Fibroblast of skin of abdomen (primary cell): ENCODE data around the gene LGALSL.

ENCODE experiments used
- DNase-seq: peaks from one replicate; pipeline ENCODE4 v3.0.0-alpha.2; 2013

The LGALSL gene

DNA sequence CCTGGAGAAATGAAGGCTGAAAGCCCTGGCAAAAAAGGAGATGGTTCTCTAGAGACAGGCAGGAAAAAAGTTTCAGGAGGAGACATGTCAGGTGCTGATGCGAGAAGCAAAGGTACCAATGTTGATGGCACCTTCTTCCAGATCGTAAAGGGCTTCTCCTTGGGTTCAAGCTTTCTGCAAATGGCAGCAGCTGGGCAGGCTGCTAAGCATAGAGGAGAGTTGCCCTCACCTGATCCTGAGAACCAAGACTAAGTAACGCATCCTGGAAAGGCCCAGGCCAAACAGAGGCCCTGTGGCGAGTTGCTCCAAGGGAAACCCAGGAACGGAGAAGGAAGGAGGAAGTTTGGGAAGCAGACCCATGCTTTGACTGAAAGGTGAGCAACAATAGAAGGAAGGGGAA lies 46.6 kb downstream of the LGALSL start:
- DNase-seq: no peak

GRCh38 chr2:64501946-64502345 lies 48.0 kb downstream of the LGALSL start:
- no peak for DNase-seq

DNA sequence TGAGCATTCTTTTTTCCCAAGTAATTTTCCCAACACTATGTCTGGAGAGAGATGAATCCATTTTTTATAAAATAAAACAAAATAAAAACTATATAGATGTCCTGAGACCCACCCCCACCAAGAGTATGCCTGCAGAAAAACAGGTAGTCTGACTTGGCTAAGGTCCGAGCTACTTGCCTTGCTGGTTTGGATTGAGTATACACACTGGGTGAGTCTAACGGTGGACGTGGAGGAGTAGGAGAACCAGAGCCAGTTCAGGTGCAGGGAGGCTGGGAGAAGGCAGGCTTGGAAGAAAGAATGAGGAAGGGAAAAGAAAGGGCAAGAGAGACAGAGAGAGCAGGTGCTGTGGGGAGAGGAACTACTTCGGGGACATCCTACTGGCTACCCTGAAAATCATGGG lies 48.9 kb downstream of the LGALSL start:
- no peak for DNase-seq

- no peak for DNase-seq
These were observed 51.1 kb downstream of the LGALSL start for GRCh38 chr2:64504774-64505720.

- DNase-seq: no peak
These were observed 52.7 kb downstream of the LGALSL start for GRCh38 chr2:64506686-64507085.
